ENCODE results near the gene ZBTB7A.
A peak's percentile ranks its signal among the peaks of the same experiment; 100 is the strongest.

GRCh38 chr19:4057931-4058692, 8.6 kb downstream of the ZBTB7A start:
- peak in 2 of 3 donors; percentile 44 to 51 for TF ChIP-seq POLR2A (IDR thresholded peaks at IDR 0.05)
- TF ChIP-seq CTCF (IDR thresholded peaks at IDR 0.05), result no peak
